ENCODE results near the gene HEXA.

DNA sequence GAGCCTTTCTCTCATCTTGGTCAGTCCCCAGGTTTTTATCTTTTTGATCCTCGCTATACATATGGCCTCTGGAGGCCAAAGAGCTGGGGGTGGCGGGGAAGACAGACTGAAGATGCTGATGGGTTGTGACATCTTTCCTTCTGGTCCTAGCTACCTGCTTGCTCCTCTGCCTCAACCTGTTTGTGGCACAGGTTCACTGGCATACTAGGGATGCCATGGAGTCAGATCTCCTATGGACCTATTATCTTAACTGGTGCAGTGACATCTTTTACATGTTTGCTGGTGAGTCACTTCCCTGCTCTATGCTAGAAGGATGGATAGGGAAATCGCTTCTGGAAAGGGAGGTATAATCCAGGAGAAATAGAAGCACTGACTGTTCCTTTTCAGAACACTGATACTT is 31.1 kb upstream of the HEXA start:
- TF ChIP-seq POLR2A (IDR thresholded peaks at IDR 0.05) = no peak
- TF ChIP-seq, protein P1, sequence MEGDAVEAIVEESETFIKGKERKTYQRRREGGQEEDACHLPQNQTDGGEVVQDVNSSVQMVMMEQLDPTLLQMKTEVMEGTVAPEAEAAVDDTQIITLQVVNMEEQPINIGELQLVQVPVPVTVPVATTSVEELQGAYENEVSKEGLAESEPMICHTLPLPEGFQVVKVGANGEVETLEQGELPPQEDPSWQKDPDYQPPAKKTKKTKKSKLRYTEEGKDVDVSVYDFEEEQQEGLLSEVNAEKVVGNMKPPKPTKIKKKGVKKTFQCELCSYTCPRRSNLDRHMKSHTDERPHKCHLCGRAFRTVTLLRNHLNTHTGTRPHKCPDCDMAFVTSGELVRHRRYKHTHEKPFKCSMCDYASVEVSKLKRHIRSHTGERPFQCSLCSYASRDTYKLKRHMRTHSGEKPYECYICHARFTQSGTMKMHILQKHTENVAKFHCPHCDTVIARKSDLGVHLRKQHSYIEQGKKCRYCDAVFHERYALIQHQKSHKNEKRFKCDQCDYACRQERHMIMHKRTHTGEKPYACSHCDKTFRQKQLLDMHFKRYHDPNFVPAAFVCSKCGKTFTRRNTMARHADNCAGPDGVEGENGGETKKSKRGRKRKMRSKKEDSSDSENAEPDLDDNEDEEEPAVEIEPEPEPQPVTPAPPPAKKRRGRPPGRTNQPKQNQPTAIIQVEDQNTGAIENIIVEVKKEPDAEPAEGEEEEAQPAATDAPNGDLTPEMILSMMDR (IDR thresholded peaks at IDR 0.05) = no peak
